ENCODE data around the gene CBFB. TPM values are rescaled to one million over a fixed set of nuclear protein-coding genes. Genes with fewer than 3 reads are reported as not detected.

CBFB gene
- total RNA-seq, 4 donors from 2014 or later = 19.7 to 106 (median 33.1) TPM

DNA sequence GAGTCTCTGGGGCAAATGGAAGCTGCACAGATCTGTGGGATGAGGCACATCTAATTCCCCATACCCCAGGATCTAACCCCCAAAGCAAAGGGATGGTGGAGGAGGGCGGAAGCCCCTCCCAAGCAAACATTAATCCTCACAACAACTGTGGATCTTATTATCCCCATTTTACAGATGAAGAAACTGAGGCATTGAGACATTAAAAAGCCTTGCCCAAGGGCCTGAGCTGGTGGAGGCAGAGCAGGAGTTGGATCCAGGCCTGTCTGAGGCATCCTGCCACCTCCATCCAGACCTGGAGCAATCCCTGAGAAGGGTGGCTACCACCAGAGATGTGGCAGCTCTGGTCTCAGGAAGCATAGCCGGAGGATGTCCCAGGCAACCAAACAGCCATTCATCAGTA is 17.7 kb upstream of the CBFB start:
- intact Hi-C loops (cut with DNase I; ENCODE audit: low total_unique reads) (no loop called here), in situ Hi-C loops (cut with MboI; ENCODE audit: low pct_ligation_motif_present in 1 of 4, low pct_unique_long_range_greater_than_20kb in 1 of 4, low sequenced_read_pairs in 3 of 4) (loop anchor here in 1 of 4 donors (10.0 kb wide), 1 partner anchor 144 kb away; the partner anchor contains the start of genes B3GNT9, FBXL8 and TRADD)
- no peak overlapping the region for H3K4me3 ChIP-seq
- no peak for DNase-seq
- no peaks in the 10 kb centered on the region for H3K36me3 ChIP-seq
- H3K4me1 ChIP-seq = peaks cover 4 to 17% (median 13%) of the 10 kb centered on the region in 4 donors
- no peaks in the 10 kb centered on the region for H3K9me3 ChIP-seq
- 90% methylated on average over 2 of the region's 2 CpGs; no CpG with 5 or more reads in 1 of the 2 donors for WGBS, 2 donors (ENCODE audit: low coverage in 1 of 2)
- TF ChIP-seq POLR2AphosphoS5 (IDR thresholded peaks at IDR 0.05) = no peak
- no peak for TF ChIP-seq POLR2A (IDR thresholded peaks at IDR 0.05)
- no peak for TF ChIP-seq CTCF (IDR thresholded peaks at IDR 0.05)
- no peak for TF ChIP-seq EP300 (IDR thresholded peaks at IDR 0.05; ENCODE audit: low read depth)
- peaks cover 29% of the 10 kb centered on the region for H3K27me3 ChIP-seq
- no peak overlapping the region for H3K27ac ChIP-seq

DNA sequence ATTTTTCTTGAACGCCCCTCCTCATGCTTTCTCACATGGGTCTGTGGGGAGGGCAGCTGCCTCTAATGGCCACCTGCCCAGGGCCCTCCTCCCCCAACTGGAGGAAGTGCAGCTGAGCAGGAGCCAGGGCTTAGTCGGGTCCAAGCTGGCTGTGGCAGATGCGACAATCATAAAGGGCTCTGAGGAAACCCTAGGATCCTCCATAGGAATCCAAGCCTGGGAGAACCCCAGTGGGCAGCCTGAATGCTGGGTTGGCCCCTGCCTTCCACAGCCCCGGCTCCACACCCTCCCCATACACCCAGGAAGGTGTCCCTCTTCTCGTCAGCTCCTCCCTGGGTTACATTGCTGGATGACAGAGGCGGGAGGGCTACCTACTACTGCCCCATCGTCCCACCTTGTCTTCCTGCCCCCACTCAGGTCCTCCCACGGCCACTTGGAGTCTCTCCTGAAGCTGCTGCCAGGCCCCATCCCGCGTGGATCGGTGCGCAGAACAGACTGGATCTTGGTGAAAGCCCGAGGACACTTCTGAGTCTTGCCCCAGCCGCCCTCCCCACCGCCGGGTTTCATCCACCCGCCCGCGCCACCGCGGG is 15.6 kb upstream of the CBFB start:
- peaks cover 29% of the 10 kb centered on the region for H3K27me3 ChIP-seq
- in situ Hi-C loops (cut with MboI; ENCODE audit: low pct_ligation_motif_present in 1 of 4, low pct_unique_long_range_greater_than_20kb in 1 of 4, low sequenced_read_pairs in 3 of 4) (loop anchor here in 1 of 4 donors (10.0 kb wide), 1 partner anchor 141 kb away; the partner anchor contains the start of genes B3GNT9, FBXL8 and TRADD), intact Hi-C loops (cut with DNase I; ENCODE audit: low total_unique reads) (no loop called here)
- WGBS, 2 donors (ENCODE audit: low coverage in 1 of 2) = 14% methylated on average over 17 of the region's 21 CpGs; no CpG with 5 or more reads in 1 of the 2 donors
- peak overlapping the region in 2 of 4 donors; percentile 13 to 35 for H3K27ac ChIP-seq
- DNase-seq = no peak
- TF ChIP-seq EP300 (IDR thresholded peaks at IDR 0.05; ENCODE audit: low read depth) (no peak), CTCF (IDR thresholded peaks at IDR 0.05) (no peak)
- peaks cover 4 to 17% (median 13%) of the 10 kb centered on the region in 4 donors for H3K4me1 ChIP-seq
- peak overlapping the region; percentile 19 to 52 (median 40) for H3K4me3 ChIP-seq
- H3K36me3 ChIP-seq = no peaks in the 10 kb centered on the region
- no peaks in the 10 kb centered on the region for H3K9me3 ChIP-seq

GRCh38 chr16:67013823-67014633 is 14.9 kb upstream of the CBFB start:
- Histone ChIP-seq H3K9me3 (no peaks in the 10 kb centered on the region), H3K4me1 (peaks cover 4 to 17% (median 13%) of the 10 kb centered on the region in 4 donors), H3K27ac (peak overlapping the region; percentile 5 to 35 (median 16)), H3K4me3 (peak overlapping the region; percentile 19 to 52 (median 40)), H3K27me3 (peaks cover 29% of the 10 kb centered on the region), H3K36me3 (no peaks in the 10 kb centered on the region)
- in situ Hi-C loops (cut with MboI; ENCODE audit: low pct_ligation_motif_present in 1 of 4, low pct_unique_long_range_greater_than_20kb in 1 of 4, low sequenced_read_pairs in 3 of 4) (loop anchor here in 1 of 4 donors (10.0 kb wide), 1 partner anchor 141 kb away; the partner anchor contains the start of genes B3GNT9, FBXL8 and TRADD), intact Hi-C loops (cut with DNase I; ENCODE audit: low total_unique reads) (no loop called here)
- WGBS, 2 donors (ENCODE audit: low coverage in 1 of 2) = 0% methylated on average over 15 of the region's 70 CpGs; no CpG with 5 or more reads in 1 of the 2 donors
- peak; percentile 68 for DNase-seq
- TF ChIP-seq CTCF (IDR thresholded peaks at IDR 0.05) (peak in 4 of 5 experiments; percentile 10 to 44 (median 28)), POLR2A (IDR thresholded peaks at IDR 0.05) (no peak)

DNA sequence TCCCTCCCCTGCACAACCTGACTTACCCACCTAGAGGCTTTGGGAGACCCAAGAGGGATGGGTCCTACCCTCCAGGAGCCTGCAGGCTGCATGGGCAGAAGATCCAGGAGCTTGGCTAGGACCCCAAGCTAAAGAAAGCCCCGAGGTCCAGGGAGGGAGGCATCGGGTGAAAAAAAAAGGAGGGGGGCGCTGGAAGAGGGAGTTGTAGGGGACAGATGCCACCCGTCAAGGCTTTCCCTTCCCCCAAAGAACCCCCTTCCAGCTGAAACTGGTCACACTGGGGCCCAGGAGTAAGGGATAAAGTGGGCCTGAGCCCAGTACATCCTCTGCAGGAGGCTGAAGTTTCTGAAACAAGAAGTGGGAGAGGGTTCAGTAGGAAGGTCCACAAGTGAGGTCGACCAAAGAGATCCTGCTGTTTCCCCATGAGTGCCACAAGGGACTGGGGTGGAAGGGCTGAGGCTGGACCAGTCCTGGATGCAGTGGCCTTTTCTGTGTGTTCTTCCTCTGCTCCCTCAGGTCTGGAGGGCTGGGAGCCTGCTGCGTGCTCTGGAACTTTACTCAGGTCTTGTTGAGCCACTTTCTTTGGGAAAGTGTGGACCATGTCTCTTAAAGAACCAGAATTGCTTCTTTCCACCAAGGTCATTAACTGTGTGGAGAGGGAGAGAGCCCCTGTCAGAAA is 14.2 kb upstream of the CBFB start:
- peaks cover 4 to 17% (median 13%) of the 10 kb centered on the region in 4 donors for H3K4me1 ChIP-seq
- peak overlapping the region in 1 of 4 donors; percentile 5 for H3K27ac ChIP-seq
- 56 to 71% methylated on average over 3 to 6 of the region's 6 CpGs for WGBS, 2 donors (ENCODE audit: low coverage in 1 of 2)
- no peaks in the 10 kb centered on the region for H3K9me3 ChIP-seq
- peaks cover 29% of the 10 kb centered on the region for H3K27me3 ChIP-seq
- TF ChIP-seq EP300 (IDR thresholded peaks at IDR 0.05; ENCODE audit: low read depth) = no peak
- H3K36me3 ChIP-seq = no peaks in the 10 kb centered on the region
- intact Hi-C loops (cut with DNase I; ENCODE audit: low total_unique reads) = no loop called here
- no peak for DNase-seq
- peak overlapping the region in 1 of 4 donors; percentile 52 for H3K4me3 ChIP-seq
- in situ Hi-C loops (cut with MboI; ENCODE audit: low pct_ligation_motif_present in 1 of 4, low pct_unique_long_range_greater_than_20kb in 1 of 4, low sequenced_read_pairs in 3 of 4) = loop anchor here in 1 of 4 donors (10.0 kb wide), 1 partner anchor 140 kb away; the partner anchor contains the start of genes B3GNT9, FBXL8 and TRADD

Data from transverse colon (tissue), 4 donors.